ENCODE data around the gene FIGNL2. TPM values are rescaled to one million over a fixed set of nuclear protein-coding genes. Genes with fewer than 3 reads are reported as not detected.

Gene FIGNL2
- polyA plus RNA-seq, 2 of the 4 experiments (the other 2 are of a cell fraction), result 0.26 to 0.46 TPM

DNA sequence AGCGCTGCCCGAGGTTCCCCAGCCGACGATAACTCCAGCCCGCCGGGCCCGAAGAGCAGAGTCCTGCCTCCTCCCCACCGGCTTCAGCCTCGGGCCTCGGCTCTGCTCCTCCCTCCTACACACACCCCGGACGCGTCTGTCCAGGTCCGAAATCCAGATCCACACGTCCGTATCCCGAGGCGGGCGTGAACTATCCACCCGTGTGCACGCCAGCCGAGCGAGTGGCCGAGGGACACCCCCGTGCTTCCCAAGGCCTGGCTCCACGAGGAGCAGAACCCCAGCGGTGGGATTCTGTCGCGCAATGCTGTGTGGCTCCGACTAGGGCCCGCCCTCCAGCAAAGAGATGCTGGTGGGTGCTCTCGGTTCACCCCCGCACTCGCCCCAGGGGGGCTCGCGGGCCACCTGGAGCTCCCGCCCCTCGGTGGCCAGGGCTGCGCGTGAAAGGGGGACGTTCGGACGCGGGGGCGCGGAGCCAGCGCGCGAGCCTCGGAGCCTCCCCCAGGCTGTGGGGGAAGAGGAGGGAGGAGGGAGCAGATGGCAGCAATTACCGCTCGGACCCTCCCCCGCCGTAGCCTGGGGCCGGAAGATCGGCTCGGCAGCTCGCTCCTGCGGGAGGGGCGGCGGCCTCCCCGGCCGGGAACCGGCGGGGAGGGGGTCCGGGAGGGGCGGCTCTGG lies 20.4 kb upstream of the FIGNL2 start (continued):
- TF ChIP-seq, protein P1, sequence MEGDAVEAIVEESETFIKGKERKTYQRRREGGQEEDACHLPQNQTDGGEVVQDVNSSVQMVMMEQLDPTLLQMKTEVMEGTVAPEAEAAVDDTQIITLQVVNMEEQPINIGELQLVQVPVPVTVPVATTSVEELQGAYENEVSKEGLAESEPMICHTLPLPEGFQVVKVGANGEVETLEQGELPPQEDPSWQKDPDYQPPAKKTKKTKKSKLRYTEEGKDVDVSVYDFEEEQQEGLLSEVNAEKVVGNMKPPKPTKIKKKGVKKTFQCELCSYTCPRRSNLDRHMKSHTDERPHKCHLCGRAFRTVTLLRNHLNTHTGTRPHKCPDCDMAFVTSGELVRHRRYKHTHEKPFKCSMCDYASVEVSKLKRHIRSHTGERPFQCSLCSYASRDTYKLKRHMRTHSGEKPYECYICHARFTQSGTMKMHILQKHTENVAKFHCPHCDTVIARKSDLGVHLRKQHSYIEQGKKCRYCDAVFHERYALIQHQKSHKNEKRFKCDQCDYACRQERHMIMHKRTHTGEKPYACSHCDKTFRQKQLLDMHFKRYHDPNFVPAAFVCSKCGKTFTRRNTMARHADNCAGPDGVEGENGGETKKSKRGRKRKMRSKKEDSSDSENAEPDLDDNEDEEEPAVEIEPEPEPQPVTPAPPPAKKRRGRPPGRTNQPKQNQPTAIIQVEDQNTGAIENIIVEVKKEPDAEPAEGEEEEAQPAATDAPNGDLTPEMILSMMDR (IDR thresholded peaks at IDR 0.05), result no peak
- TF ChIP-seq RFX5 (IDR thresholded peaks at IDR 0.05) (no peak), FOXS1 (CRISPR knock-in tag; IDR thresholded peaks at IDR 0.05) (no peak), ELK1 (IDR thresholded peaks at IDR 0.05; ENCODE audit: low read depth, low read length) (no peak), ZSCAN20 (CRISPR knock-in tag; IDR thresholded peaks at IDR 0.05) (no peak)

DNA sequence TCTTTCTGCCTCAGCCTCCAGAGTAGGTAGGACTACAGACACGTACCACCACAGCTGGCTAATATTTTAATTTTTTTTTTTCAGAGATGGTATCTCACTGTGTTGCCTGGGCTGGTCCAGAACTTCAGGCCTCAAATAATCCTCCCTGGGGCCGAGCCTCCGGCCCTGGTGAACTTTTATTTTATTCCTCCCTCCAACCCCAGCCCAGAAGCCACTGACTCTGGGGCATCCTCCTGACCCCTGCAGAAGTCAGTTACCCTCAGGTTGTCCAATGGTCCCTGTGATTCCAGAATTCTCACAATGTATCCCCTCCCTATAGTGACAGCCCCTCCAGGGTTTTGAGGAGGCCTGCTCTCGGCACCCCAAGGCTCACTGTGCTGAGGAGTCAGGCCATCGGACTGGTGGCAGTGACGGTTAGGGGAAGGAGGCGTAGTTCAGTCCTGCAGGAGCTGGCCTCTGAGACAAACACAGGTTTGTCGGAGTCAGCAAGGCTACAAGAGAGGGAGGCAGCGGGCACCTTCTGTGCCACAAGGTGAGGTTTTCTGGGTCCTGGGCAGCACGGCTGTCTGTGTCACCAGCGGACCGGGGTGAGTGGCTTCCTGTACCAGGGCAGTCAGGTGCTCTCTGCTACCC lies 19.4 kb upstream of the FIGNL2 start:
- Histone ChIP-seq H3K4me2 (no peak overlapping the region), H3K9me3 (no peaks in the 10 kb centered on the region), H3K4me3 (no peak overlapping the region), H3K27ac (no peak overlapping the region), H3K4me1 (no peaks in the 10 kb centered on the region)
- DNase-seq (ENCODE audit: low read depth in 1 of 2, low spot score in 1 of 2) (no peak), FAIRE-seq (no peak), ATAC-seq (no peak)
- ChIA-PET CTCF (interaction anchor here (0.6 to 2.2 kb wide), 7 partner anchors 7 to 67 kb away, joined by 3 to 12 read pairs (median 3); no protein-coding TSS in a partner anchor), POLR2A (no interaction called here)
- WGBS (ENCODE audit: missing lambda C conversion rate), result 87% methylated on average over 12 of the region's 12 CpGs
- TF ChIP-seq HEYL (CRISPR knock-in tag; IDR thresholded peaks at IDR 0.05) (no peak), CEBPB (IDR thresholded peaks at IDR 0.05) (no peak), EHF (CRISPR knock-in tag; IDR thresholded peaks at IDR 0.05) (no peak), TP53 (CRISPR knock-in tag; IDR thresholded peaks at IDR 0.05) (no peak), EP300 (IDR thresholded peaks at IDR 0.05) (no peak), GATA3 (IDR thresholded peaks at IDR 0.05; ENCODE audit: borderline replicate concordance) (no peak)

- Histone ChIP-seq H3K9me3 (no peaks in the 10 kb centered on the region), H3K4me2 (no peak overlapping the region), H3K27ac (no peak overlapping the region), H3K4me3 (no peak overlapping the region), H3K4me1 (no peaks in the 10 kb centered on the region)
- DNase-seq (ENCODE audit: low read depth in 1 of 2, low spot score in 1 of 2) (no peak), ATAC-seq (no peak), FAIRE-seq (no peak)
- ChIA-PET CTCF (interaction anchor here (0.6 to 2.2 kb wide), 7 partner anchors 8 to 68 kb away, joined by 3 to 12 read pairs (median 3); no protein-coding TSS in a partner anchor), POLR2A (no interaction called here)
- TF ChIP-seq RCOR1 (IDR thresholded peaks at IDR 0.05; ENCODE audit: low read depth, low read length), result no peak
- TF ChIP-seq ZC3H11A (IDR thresholded peaks at IDR 0.05), result no peak
- no peak for TF ChIP-seq HEYL (CRISPR knock-in tag; IDR thresholded peaks at IDR 0.05)
- no peak for TF ChIP-seq POLR2A (IDR thresholded peaks at IDR 0.05; ENCODE audit: low read length)
- TF ChIP-seq JUNB (IDR thresholded peaks at IDR 0.05), result no peak
- TF ChIP-seq EHF (CRISPR knock-in tag; IDR thresholded peaks at IDR 0.05), result no peak
- TF ChIP-seq MAX (IDR thresholded peaks at IDR 0.05), result no peak
- no peak for TF ChIP-seq CHD4 (IDR thresholded peaks at IDR 0.05; ENCODE audit: borderline replicate concordance)
- TF ChIP-seq FOSB (CRISPR knock-in tag; IDR thresholded peaks at IDR 0.05), result no peak
Observed at GRCh38 chr12:51867371-51867770, 18.9 kb upstream of the FIGNL2 start.

DNA sequence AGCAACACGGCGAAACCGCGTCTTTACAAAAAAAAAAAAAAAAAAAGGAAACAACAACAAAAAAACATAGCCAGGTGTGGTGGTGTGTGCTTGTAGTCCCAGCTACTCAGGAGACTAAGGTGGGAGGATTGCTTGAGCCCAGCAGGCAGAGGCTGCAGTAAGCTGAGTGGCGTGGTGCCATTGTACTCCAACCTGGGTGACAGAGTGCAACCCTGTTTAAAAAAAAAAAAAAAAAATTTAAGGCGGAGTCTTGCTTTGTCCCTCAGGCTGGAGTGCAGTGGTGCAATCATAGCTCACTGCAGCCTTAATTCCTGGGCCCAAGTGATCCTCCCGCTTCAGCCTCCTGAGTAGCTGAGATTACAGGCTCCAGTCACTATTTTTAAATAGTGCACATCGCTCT lies 18.2 kb upstream of the FIGNL2 start:
- H3K4me2 ChIP-seq, result no peak overlapping the region
- no peak overlapping the region for H3K27ac ChIP-seq
- FAIRE-seq (no peak), ATAC-seq (no peak), DNase-seq (ENCODE audit: low read depth in 1 of 2, low spot score in 1 of 2) (no peak)
- WGBS (ENCODE audit: missing lambda C conversion rate), result 85% methylated on average over 8 of the region's 8 CpGs
- no peak overlapping the region for H3K4me3 ChIP-seq
- CTCF ChIA-PET, result interaction anchor here (1.1 to 2.2 kb wide), 3 partner anchors 9 to 47 kb away, joined by 3 to 12 read pairs (median 6); no protein-coding TSS in a partner anchor
- H3K9me3 ChIP-seq, result no peaks in the 10 kb centered on the region
- POLR2A ChIA-PET, result interaction anchor here (0.6 kb wide), 1 partner anchor 1236 kb away, joined by 3 read pairs; no protein-coding TSS in a partner anchor
- no peaks in the 10 kb centered on the region for H3K4me1 ChIP-seq
- TF ChIP-seq PBX3 (IDR thresholded peaks at IDR 0.05), result no peak

Measured in A549 (cell line).